ENCODE results near the gene CYP4B1.
"Not testable (repeated sequence)": the region's sequence is repeated elsewhere in the genome, so short reads cannot be mapped to it uniquely, and the experiment has no call there.

The CYP4B1 gene

DNA sequence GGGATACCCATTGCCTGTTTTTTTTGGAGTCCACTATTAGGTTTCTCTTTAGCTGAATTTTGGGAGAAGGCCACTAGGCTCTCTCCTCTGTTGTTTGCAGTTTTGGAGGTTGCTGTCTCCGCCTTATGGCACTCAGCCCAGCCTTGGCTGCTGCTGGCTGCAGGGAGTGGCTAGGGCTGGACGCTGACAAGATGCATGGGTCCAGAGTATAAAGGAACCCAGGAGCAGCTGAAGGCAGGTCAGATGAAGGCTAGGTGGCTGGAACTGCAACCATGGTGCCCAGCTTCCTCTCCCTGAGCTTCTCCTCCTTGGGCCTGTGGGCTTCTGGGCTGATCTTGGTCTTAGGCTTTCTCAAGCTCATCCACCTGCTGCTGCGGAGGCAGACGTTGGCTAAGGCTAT is at the start of gene CYP4B1:
Gene CYP4B1 (plus strand): TSS at position 237 of the 400 bp plus-strand sequence. CDS start 36 bp downstream, at position 273.
- no peak for DNase-seq

DNA sequence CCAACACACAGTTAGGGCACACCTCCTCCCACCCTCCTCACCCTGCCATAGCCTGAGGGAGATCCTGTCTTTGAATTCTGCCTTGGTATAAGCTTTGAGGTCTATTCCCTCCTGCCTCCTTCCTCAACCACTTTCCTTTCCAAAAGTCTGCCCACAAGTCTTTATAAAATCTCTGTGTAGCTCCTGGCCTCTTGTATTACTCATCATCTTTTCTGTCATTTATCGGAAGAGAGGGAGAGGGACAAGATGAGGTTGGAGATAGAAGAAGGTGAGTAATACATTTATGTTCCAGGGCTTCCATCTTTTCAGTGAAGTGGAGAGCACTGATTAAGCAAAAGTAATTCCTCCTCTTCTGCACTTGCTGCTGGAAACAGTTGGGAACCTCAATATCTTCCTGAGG is 49.4 kb upstream of the CYP4B1 start:
- DNase-seq, result no peak

DNA sequence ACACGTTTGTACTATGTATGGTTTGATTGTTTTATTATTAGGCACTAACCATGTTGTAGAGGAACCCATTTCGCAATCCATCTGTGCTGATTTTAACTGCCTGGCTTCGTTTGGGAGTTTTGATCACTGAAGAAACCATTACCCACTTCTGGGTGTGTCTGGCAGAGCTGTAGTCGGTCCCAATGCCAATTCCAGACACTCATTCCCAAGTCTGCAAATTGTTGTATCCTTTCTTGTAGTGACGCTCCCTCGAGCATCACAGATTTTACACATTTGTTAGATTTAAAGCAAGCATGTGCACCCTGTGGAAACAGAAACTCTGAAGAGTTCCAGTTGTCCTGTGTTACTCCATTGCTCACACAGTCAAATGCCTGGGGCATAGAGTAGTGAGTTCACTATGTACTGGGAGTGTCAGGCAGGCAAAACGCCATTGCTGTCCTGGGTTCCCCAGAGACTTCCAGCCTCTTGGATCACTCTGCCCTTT is 48.9 kb upstream of the CYP4B1 start:
- DNase-seq, result no peak

DNA sequence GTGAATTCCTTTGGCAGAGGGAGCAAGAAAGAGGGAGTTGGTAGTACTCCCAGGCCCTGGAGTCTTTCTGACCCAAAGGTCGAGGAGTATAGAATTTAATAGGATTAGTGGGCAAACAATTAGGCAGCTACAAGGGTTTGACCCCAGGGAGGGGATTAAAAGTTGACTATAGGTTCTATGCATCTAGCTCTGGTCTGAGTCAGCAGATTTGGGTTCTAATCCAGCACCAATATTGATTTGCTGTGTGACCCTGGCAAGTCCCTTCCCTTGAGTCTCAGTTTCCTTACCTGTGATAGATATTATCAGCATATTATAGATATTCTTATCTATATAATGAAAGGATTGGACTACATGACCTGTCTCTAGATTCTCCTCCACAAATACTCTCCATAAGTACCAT is 44.9 kb upstream of the CYP4B1 start:
- DNase-seq, result no peak

DNA sequence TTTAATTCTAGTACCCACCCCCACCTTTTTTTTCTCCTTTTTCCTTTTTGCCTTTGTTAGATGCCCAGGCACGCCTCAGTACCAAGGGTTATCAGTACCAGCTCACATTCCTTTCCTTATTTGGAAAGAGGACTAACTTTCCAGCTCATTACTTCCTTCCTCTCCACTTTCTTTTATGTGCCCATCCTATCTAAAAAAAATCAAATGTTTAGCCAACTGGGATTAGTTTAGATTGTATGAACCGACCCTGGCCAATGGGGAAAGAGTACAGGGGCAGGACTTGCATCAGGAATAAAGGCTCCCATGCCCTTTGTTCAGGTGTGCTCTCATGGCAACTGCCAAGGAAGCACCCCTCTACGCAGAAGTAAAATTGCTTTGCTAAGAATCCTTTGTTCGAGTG is 44.1 kb upstream of the CYP4B1 start:
- DNase-seq, result not testable (repeated sequence)

DNA sequence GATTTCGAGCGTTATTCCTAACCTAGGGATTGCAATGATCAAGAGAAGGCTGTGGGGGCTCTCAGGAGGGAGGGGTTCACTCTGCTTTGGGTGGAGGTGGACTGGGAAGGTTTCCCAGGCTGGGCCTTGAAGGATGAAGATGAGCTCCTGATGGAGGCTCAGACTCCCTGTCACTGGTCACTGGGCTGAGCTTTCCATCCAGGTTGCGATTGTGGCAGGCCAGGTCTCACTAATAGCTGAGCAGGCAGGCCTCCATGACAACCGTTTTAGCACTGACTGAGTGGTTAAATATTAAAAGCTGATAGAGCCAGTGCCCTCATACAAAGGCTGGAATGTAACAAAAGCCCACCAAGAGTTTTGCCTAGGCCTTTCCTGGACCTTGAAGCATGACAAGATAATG is 43.7 kb upstream of the CYP4B1 start:
- DNase-seq, result no peak

DNA sequence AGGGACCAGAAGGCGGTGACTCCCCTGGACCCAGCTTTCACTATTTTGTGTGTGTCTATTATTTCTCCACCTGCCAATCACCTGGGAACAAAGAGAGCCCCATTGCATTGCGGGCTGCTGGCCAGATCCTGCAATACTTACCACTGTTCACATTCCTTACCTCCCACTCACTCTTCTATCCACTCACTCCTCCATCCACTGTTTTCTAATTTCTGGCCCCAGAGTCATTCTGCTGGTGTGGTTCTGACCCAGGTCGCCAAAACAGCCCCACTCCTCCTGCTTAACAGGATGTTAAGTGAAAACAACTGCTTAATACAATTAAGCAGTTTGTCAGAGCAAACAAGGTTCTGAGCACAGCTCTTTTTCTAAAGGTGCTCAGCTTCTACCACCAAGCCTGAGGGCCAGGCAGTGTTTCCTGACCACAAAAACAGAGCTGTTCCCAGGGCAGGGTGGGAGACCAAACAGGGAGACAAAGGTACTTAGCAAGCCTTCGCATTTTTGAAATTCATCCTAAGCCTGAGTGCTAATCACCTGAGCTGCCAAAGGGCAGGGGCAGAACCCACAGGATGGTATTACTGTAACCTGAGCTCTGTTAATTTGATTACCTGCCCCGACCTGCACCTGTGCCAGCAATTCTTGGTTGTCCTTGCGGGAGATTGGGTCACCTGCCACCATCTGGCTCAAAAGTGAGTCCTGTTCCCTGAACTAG is 41.4 kb upstream of the CYP4B1 start:
- DNase-seq, result no peak

DNA sequence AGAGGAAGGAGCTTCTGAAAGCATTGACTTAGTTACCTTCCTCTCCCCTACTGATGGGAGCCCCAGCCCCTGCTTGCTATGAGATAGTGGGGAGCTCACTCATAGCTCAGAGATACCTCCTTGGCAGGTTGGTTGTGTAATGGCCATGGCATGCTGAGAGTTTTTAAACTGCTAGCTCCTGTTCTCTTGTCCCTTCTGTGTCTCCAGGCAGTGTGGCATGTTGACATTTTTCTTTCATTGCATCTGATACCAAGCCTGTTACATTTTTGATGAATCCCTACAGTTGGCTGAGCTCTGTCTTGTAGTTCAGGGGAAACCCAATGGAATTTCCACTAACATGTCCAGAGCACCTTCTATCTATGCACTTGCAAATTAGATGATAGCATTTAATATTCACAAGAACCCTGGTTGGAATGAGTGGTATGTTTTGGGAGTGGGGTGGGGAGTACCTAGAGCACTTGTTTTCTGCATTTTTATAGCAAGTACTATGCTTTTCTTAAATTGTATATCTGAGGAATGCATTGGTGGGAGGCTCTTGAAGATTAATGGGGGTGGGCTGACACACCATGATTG is 40.8 kb upstream of the CYP4B1 start:
- no peak for DNase-seq

DNA sequence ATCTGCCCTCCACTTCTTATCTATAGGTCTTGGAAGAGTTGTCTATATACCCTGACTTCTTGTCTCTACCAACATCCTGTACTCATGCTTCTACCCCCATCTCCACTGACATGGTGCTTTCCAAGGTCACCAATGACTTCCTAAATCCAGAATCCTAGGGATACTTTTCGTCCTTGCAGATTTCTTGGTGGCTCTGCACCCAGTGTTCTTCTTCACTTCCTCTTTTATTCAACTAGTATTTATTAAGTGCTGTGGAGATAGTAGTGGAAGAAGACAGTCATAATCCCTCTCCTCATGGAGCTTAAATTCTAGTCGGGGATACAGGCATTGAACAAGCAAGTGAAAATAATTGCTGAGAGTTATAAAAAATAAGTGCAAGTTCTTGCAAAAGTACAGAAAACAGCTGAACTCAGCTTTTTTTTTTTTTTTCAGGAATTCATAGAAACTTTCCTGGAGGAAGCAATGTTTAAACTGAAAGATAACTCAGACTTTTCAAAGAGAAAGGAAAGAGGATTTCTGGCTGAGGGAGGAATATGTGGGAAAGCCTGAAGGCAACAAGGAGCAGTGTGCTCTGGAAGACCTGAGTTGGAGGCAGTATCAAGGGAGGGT is 38.2 kb upstream of the CYP4B1 start:
- no peak for DNase-seq

DNA sequence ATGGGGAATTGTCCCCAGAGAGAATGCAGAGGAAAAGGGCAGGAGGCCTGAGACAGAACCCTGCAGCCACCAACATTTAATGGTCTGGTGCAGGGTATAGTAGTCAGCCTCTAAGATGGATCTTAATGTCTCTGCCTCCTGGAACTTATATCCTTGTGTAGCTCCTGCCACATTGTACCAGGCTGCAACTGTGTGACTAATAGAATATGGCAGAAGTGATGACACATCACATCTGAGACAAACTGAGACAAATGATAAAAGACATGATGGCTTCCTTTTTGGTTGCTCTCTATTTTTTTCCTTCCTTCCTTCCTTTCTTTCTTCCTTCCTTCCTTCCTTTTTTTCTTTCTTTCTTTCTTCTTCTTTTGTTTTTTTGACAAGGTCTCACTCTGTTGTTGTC is 37.1 kb upstream of the CYP4B1 start:
- no peak for DNase-seq

DNA sequence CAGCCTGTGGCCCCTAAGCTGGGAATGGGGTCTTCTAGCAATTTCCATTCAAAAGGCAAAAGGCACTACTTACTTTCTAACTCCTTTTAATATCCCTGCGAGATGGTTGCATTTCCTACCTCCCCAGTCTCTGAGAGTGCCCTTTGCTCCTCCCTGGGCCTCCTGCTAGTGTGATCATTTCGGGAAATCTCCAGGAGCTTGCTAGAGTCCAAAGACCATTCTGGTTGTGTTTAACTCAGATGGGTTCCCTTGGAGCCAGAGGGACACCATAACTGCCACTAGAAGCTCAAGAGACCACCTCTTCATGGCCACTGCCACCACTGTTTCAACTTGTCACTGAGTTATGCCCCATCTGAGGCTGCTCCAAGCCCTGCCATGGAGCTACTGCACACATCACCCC is 34.4 kb upstream of the CYP4B1 start:
- DNase-seq, result no peak

DNA sequence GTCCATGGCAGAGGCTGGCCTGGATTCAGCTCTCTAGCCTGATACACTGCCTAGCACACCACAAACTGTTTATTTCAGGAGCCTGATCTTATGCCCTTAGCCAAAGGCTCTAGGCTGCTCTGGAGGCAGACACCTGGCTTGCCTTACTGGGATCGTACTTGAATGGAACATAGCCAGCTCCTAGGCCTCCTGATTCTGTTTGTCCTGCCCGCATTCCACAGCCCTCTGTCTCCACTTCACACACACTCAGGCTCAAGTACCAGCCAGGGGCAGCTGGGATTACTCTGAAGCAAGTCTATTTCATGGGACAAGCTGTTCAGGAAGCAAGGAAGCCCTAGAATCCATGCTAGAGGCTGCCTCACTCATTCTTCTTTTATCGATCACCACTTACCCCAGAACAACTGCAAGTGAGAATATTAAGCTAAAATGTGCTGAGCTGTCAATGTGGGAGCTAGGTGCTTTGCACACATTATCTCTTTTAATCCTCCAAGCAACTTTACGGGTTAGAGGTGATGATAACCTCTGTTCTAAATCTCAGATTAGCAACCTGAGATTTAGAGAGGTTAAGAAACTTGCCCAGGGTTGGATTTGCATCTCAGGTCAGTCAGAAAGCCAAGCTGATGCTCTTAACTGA is 31.1 kb upstream of the CYP4B1 start:
- no peak for DNase-seq

DNA sequence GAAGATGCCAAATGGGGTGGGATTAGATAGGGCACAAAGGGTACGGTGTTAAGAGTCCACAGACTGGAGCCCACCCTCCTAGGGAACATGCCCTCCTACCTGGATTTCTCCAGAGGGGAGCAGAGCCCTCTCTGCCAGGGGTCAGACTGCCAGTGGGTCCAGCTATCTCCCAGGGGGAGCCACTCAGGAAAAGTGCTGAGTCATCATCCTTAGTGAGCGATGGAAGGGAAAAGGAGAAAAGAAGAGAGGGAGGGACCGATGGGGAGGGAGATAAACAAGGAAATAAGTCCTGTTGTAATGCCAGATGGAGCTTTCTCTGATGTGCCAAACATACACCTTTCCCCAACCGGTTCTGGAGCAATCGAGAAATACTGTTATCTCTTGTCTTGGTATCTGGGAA is 30.4 kb upstream of the CYP4B1 start:
- DNase-seq, result no peak

DNA sequence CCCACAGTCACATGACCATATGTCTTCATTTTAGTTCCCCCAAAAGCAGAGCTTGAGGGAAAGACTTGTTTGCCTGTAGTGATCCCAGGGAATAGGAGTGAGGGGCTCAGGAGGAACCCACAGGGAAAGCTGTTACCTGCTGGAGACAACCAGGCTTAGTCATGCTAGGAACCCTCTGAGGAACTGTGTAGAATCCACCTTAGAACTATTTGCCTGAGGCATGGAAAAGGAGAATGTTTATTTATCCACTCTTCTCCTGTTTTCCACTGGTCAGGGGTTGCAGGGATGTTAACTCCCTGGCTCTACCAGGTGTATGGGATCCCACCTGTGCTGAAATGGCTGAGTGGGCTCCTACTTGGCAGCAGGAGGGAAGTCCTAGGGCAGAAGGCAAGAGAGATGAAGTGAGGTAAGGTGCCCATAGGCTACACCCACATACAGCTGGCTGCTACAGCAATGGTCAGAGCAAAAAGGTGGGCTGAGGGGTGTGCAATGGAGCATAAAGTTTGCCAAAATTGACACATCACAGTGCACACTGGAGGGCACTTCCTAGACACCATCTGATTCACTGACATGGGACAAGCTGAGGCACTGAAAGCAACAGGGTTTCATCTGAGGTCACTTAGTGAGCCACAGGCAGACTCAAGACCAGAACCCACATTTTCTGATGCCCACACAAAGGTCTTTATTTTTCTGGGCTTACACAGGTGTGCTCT is 29.7 kb upstream of the CYP4B1 start:
- DNase-seq, result no peak

DNA sequence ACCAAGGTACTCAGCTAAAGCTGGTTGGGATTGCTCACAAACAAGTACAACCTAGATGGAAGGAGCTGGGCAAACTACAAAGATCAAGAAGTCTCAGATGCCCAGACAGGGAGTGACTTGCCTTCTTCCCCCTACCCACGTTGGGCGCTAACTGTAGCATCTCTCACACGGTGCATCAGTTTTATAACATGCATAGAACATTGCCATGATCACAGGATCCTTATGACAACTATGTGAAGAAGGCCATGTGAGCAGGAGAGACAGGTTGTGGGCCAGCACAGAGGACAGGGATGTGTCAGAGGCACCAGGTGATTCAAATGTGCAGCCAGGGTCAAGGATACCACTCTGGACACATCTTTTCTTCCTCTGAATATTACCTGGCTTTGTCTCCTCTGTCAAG is 28.3 kb upstream of the CYP4B1 start:
- no peak for DNase-seq

DNA sequence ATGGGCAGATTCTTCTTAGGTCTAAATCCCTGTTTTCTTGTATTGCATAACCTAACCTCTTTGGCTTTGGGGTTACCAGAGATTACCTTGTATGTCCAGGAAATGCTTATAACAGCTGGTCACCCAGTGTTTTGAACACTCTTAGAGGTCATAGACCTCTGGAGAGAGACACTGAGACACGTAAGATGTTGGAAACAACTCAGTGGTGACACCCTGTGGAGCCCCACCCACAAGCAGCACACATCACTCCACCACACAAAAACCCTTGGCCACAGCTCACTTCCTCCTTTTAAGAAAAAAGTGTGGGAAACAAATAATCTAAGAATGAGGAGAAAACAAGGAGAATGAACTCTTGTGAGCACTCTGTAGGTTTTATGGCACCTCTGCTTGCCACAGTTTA is 26.3 kb upstream of the CYP4B1 start:
- no peak for DNase-seq

DNA sequence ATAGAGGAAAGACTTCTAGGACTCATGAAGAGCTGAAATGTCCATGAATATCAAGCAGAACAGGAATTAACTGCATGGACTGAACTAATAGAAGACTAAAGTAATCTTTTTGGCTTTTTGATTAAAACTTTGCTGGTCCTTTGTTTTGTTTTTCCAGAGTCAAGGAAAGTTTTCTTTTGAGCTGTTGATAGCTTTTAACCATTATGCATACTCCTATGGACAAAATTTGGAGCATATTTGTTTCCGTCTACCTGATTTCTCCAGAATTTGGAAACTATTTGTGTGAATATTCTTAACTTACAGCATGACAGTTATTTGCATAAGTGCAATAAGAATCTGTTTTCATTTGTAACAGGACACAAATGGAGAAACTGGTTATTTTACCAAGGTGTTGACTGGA is 24.5 kb upstream of the CYP4B1 start:
- DNase-seq, result no peak

DNA sequence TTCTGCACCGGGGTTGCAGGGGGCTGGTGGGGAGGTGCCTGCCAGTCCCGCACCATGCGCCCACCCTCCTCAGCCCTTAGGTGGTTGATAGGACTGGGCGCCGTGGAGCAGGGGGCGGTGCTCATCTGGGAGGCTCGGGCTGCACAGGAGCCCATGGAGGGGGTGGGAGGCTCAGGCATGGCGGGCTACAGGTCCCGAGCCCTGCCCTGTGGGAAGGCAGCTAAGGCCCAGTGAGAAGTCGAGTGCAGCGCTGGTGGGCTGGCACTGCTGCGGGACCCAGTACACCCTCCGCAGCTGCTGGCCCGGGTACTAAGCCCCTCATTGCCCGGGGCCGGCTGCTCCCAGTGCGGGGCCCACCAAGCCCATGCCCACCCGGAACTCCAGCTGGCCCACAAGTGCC is 20.4 kb upstream of the CYP4B1 start:
- DNase-seq, result not testable (repeated sequence)

DNA sequence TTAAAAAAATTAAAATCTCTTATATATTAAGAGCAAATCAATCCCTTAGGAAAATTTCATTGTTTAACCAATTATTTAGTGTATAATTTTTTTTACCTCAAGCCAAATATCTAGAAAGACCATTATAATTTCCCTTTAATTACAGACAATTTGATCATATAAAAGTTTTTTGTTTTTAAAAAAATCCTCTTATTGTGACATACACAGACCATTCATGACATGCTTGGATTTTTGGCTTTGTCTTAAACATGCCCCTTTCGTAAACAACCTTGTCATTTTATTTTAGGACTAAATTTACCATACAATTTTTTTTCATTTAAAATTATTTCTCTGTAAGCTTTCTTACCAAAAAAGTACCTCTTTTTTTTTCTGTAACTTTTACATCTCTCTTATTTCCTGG is 14.2 kb upstream of the CYP4B1 start:
- DNase-seq, result no peak

DNA sequence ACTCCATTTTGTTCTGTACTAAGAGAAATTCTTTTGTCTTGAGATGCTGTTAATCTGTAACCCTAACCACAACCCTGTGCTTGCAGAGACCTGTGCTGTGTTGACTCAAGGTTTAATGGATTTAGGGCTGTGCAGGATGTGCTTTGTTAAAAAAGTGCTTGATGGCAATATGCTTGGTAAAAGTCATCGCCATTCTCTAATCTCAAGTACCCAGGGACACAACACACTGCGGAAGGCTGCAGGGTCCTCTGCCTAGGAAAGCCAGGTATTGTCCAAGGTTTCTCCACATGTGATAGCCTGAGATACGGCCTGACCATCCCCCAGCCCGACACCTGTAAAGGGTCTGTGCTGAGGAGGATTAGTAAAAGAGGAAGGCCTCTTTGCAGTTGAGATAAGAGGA is 10.2 kb upstream of the CYP4B1 start:
- DNase-seq, result not testable (repeated sequence)

DNA sequence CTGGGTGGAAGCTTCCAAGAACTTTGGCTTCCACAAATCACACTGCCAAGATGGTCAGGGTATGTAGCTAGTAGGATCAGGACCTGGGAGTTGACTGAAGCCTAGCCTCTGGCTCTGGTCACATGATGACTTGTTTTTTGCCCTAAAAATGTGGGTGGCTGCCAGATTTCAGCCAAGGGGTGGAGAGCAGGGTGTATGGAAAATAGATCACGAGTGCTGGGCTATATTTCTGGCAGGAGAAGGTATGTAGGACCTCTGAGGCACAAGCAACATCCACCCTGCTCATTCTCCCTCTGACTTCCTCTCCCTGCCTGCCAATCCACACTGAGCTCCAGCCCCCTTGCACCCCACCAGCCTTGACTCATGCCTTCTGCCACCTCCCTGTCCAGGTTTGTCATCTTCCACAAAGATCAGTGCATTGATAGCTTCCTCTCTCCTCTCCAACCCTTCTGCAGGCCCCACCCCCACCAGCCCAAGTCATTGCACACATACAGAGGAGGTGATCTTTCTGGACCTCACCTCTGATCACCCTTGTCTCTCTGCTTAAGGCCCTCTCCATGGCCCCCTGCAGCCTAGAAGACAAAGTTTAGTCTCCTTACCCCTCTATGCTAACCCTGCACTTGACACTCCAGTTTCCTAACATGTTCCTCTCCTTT is 8.3 kb upstream of the CYP4B1 start:
- no peak for DNase-seq

DNA sequence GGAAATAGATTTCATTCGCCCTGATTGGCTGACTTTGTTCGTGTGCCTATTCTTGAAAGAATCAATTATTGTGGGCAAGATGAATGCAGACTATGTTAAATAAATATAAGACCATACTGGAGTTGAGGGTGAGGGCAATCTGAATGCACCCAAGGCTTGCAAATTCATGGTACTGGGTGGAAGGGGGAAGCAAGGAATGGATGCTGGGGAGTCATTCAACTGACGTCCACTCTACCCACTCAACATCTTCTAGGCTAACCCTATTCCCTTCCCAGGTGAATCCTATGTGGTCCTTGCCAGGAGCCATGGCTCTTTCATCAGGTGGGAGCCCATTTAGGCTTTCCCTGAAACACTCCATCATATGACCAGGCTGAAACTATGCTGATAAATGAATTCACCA is 5.7 kb upstream of the CYP4B1 start:
- DNase-seq, result no peak

All from CD4-positive, alpha-beta T cell treated with Interleukin-17A for 4 hours (primary cell).